Gastrocnemius medialis (tissue), 4 donors: ENCODE measurements around the gene DCAF8.

ENCODE experiments used
- CTCF ChIP-seq, 5 experiments: fragments of 450-650 bp in 3 of 5; fragments of 200-600 bp in 2 of 5; sonication (generic) in 2 of 5; IDR thresholded peaks in 4 of 5; conservative IDR thresholded peaks in 1 of 5; 1 replicate in 4 of 5; 2 replicates in 1 of 5; pipeline ENCODE4 v1.5.1; 2016 to 2019; ENCODE audit warnings: antibody characterized with exemption in 5 of 5, mild to moderate bottlenecking in 3 of 5, moderate library complexity in 3 of 5
- POLR2A ChIP-seq, 2 donors: fragments of 450-650 bp; IDR thresholded peaks; one replicate each; pipeline ENCODE4 v1.6.1; 2017; ENCODE audit warnings: antibody characterized with exemption in 2 of 2, mild to moderate bottlenecking in 2 of 2, moderate library complexity in 2 of 2

GRCh38 chr1:160256396-160257046 is 5.8 kb downstream of the DCAF8 start:
- TF ChIP-seq CTCF (IDR thresholded peaks at IDR 0.05 in 4 of 5, conservative IDR thresholded peaks at IDR 0.05 in 1 of 5) = no peak
- TF ChIP-seq POLR2A (IDR thresholded peaks at IDR 0.05) = no peak
